NOMO-1 treated with dmso at 0.1 percent for 144 hours (cell line): Measurements from ENCODE around the gene GLB1L.

Source experiments
- DNase-seq: peaks from one replicate; lab custom pipeline; 2025; ENCODE audit not compliant: unreplicated experiment; lab: John Stamatoyannopoulos, UW

The GLB1L gene

DNA sequence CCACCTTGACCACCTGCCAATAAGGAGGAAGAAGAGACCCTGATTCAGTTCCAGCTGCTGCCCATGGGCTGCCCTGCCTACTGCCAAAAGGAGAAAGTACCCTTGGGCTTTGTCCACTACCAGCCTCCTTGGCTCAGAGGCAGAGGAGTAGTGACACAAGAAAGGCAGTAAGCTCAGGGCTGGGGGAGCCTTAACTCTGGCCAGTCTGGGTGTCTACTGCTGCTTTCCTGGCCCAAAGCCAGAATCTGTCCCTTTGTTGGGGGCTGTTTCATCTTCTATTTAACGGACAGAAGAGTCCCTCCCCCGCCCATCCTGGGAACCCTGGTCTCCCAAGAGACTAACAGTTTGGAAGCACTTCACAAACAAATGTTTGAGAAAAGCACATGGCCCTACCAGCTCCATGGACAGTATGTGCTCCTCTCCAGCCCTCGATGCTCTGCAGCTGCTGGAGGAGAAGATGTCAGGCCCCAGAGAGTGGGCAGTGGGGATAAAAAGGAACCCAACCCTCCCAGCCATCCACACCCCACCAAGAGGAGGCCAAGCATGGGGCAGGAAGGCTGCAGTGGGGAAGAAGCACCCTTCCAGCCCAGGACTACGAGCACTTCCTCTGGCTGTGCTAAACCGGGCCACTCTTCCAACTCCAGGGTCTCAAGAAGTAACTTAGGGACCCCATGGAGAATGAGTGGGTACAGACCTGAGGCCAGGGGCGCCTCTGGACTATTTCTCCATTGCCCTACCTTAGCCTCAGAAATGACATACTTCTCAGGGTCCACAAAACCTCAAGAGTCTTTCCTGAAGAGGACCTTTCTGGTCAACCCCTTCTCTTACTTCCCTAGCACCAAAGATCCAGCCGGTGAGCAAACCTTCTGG is 17.0 kb downstream of the GLB1L start:
- no peak for DNase-seq

DNA sequence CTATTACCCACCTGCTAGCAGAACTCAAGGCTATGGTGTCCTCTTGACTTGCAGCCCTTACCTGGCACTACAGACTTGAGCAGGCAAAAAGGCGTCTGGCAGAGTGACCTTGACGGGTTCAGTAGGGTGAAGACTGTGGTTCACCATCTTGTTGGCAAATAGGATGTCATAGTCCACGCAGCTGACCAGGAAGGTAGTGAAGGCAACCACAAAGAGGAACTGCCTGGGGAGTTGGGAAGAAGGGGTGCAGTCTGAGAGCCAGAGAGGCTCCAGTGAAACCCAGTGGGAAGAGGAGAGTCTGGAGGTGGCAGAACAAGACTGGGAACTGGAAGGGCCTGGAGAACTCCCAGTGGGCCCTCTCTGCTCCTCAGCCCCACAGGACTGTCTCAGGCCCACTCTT is 19.9 kb downstream of the GLB1L start:
- peak; percentile 70 for DNase-seq

DNA sequence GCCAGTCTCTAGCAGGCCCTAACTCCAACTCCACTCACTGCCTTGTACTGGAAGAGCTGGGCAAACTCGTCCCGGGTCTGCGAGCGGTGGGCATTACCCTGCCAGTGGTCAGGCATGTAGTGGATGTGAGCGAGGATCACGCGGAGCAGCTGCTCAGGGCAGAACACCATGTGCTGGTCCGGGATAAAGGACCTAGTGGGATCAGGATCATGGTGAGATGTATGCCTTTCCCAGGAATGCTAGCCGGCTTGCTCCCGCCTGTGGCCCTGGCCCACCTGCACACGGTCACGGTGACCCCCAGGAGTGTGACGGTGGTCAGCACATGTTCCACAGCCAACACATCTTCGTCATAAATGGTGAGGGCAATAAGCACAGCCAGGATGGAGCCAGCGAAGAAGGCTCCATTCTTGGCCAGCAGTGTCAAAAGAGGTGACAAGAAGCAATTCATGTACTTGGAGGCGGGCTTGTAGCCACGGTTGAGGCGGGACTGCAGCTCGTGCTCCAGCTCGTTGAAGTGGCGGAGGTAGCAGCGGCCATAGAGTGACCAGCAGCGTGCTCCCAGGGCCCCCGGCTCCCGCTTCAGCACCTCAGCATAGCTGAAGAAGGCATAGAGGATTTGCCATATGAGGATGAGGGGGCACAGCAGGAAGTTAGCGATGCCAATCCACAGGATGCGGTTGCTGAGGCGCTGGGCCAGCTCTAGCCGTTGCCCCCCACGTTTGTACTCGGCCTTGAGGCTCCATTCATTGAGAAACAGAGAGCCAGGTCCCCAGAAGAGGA is 21.2 kb downstream of the GLB1L start:
- DNase-seq: no peak

DNA sequence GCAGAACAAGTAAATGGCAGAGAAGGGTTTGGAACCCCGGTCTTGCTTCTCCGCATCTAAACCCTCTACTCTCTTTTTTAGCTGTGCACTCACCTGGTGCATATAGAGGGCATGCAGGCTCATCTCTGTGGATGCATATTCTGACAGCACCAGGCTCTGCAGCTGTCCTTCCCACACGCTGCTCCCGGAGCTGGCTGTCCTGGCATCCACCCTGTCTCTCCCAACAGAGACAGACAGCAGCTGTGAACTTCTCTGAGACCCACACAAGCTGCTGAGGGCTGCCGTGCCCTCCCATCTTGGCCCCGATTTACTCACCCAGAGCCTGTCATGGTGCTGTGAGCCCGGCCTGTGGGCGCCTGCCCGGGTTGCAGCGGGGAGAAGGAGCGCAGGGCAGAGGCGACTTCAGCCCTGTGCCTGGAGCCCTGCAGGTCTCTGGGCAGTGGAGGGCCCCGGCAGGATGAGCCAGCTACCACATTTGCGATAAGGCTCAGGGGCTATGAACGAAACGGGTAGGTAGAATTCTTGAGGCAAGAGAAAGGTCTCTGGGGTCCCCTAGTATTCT is 23.2 kb downstream of the GLB1L start:
- DNase-seq: no peak

DNA sequence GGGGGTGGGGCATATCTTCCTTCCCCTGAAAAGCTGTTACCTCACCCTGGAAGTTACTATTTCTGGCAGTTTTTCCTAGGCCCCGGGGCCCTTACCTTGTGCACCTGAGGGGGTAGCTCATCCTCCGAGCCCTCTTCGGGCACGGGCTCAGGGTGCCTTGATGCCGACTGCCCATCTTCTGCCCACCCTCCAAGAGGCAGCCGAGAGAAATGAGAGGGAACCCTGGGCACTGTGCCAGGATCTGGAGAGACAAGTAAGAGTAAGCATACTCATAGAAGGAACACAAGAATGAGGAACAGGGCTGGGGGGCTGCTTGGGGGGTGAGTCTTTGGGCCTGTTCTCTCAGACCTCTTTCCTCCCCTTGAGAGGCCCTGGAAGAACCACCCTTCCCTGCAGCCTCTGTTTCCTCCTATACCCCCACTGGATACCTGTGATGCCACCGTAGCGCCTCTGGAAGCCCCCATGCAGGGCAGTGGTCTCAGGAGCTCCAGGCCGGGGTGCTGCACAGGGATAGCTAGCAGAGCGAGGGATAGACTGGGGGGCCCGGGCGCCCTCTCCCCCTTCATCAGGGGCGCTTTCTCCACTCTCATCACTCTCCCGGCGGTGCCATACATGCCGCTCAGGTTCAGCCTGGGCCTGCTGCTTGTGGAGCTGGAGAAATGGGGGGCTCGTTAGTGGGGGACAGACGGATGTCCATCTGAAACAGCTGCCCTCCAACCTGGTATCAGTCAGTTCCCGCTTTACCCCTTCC is 24.4 kb downstream of the GLB1L start:
- no peak for DNase-seq

DNA sequence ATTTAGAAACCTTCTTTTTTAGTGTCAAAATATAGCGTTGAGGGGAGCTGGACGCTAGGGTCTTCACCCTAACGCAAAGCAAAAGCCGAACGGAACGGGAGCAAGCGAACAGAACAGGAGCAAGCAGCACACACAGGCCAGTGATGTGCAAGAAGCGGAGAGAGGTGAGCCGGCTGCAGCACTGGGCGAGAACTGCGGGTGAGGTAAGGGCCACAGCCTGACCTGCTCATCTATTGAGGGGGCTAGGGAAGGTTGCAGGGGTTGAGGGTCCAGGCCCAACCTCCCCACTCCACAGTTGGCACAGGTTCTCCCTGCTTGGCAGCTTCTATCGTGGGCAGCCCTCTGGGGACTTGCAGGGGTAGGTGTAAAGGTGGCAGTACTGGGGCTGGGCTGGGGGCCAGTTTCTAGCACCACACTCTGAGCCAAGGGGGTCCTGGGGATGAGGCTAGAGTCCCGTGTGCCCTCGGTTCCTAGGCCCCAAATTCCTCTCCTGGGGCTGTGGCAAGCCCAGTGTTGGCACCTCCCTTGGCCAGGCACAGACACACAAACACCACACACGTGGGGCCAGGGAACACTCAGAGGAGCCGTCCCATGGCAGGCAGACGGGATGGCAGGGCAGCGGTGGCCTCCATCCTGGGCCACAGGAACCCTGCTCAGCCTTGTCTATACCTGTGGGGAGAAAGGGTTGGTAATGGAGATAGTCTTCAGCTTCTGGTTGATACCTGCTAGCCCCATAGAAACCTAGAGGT is 25.3 kb downstream of the GLB1L start:
- DNase-seq: no peak

DNA sequence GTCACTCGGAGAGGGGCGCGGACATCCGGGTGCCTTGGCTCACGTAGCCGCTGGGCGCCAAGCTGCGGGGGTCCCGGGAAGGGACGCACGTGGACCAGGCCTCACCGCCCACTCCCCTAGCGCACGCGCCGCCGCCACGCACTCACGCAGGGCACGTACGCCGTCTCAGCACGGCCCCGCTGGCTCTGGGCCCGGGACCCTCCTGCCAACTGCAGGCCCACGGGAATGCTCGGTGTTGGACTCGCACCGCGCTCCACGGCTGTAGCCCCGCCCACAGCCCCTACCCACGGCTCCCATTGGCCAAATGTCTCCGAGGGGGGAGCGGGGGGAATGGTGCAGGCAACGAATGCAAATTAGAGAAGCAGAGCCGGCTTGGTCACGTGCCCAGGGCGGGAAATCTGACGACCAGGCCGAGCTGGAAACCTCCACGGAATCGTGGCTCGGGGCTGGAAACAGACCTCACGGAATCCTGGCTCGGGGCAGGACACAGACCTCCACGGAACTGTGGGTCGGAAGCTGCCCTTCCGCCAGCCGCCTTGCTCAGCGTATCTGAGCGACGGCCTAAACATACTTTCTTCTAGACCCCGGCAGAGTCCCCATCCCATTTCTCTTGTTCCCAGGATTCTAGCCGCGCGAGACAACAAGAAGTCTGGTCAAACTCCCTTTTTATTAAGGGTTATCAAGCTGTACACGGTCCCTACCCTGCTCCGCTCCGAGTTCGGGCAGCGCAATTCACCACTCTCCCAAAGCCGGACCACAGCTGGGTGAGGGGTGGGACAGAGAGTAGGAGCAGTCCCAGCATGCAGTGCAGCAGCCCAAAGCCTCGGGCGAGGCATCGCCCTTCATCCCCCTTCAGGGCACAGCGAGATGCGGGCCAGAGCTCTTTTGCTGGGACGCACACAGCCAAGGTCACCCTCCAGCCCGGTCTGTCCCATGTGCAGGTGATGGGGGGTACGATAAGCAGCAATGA is 26.2 kb downstream of the GLB1L start, which contains the start of gene ABCB6:
ABCB6 (minus strand) TSS at position 227 of the 970 bp plus-strand sequence. CDS start 285 bp downstream, outside the sequence.
- no peak for DNase-seq

DNA sequence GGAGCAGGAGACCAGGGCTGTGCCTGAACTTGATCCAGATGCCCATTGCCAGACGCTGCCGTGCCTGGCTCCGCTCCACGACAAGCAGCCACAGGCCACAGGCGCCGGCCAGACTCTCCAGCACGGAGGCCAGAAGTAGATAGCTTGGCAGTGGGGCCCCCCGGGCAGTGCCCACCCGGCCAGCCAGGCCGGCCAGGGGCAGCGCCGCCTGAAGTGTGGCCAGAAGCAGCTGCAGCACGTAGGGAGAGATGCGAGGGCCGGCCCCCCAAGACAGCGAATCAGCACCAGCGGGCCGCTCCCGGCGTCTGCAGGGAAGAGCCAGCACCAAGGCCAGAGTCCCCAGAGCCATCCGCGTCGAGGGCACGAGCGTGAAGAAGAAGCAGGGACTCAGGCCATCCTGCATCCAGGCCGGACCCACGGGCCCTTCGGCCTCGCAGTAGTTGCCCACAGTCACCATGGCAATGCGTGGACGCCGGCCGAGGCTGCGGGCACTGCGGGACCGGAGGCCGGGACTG is 27.0 kb downstream of the GLB1L start:
- DNase-seq: no peak

DNA sequence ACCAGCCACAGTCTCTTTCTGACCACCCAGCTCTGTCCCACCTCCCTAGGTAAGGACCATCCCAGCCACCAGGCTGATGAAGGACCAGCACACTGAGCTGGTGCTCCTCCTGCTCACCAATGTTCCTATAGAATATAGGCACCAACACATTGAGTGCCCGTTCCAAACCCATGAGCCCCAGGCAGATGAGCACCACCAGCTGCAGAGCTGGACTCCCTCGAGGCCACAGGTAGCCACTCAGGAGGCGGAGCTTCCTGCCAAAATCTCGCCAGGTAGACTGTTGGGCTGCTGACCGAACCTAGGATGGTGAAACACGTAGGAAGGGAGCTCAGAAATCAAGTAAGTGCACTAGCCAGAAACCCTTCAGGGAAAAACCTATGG is 28.7 kb downstream of the GLB1L start:
- DNase-seq: no peak

DNA sequence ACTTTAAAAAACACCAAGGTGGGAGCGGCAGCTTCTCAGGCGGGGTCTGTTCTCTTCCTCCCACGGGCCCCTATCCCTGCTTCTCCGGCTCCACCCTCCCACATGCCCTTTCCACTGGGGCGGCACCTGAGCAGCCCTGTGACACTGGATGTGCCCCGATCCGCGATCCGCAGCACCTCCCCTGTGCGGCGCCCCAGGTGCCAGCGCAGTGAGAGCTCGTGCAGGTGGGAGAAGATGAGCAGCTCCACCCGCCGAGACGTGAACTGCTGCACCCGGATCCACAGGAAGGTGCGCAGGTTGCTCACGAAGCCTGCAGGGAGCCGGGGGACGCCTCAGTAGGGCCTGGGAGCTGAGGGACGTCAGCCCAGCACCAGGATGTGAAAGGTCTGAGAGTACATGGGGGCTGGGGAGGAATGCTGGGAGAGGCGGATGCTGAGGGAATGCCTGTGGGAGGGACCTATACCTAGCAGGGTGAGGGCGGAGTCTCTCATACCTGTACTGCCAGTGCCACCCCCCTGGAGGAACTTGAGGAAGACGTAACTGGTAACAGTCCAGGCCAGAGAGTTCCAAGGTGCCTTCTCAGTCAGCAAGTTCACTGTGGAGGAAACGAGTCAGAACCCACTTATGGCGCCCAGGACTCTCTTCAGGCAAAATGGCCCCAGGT is 29.2 kb downstream of the GLB1L start:
- DNase-seq: no peak

DNA sequence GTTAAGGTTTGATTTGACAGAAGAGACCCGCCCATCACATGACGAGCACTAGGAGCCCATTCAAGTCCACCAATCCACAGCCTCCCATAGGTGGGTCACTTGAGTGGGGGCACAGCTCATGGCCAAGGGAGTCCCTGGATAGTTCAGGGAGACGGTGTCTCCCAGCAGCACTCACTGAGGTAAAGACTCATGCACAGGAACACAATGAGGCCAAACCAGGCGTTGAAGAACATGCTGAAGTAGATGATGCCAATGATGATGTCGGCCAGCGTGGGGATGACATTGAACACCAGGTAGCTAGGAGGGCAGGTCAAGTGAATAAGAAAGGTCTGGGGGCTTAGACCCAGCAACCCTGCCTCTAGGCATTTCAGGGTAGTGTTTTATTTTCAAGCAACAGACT is 30.5 kb downstream of the GLB1L start:
- no peak for DNase-seq

DNA sequence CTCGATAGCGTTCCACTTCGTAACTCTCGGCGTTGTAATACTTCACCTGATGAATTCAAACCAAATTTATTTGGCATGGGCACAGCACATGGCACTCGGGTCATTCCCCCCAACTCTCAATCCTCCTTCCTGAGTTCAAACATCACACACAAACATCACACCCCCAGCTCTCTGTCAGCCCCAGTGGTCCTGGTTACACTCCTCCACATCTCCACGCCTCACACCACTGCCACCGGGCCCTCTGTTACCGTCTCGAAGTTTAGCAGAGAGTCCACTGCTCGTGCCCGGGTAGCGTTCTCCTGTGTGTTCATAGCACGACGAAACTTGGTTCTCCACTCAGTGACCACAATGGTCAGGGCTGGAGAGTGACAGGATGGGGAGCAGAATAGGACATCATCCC is 31.1 kb downstream of the GLB1L start:
- no peak for DNase-seq

DNA sequence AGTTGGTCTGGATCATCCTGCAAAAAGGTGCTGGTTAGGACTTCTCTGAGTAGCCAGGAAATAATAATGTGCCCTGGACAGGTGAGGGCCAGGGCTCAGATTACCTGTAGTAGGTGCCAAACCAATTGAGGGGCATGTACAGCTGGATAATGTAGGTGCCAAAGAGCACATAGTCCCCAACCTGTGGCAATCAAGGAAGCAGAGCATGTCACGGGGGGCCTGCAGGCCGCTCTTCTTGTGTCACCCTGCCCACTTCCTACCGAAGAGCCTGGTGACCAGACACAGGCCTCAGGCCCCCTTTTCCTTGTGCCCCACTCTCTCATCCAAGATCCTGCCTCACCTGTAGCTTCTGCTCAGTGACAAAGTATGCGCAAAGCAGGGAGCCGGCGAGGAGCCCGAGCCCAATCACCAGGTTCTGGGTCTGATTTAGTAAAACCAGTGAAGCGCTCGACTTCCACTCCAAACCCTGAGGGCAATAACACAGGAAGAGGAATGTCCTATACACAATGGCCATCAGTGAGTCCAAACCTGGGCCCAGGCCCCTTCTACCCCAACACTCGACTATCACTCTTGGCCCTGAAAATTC is 31.7 kb downstream of the GLB1L start:
- DNase-seq: no peak

DNA sequence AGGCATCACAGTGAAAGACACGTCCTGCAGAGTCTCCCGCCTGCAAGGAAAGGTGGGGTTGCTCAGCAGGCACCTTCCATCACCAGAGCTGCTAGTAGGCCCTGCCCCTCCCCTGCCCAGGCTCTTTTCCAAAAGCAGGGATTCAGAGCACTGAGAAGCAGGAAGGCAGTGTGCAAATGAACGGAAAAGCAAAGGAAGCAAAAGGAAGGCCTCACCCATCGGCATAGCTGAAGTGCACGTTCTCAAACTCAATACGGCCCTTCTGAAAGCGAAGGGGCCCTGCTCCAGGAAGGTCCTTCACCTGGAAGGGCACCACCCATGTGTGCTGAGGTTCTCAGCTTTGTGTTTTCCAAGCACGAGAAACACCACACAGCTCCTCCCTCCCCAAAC is 32.2 kb downstream of the GLB1L start:
- DNase-seq: no peak

DNA sequence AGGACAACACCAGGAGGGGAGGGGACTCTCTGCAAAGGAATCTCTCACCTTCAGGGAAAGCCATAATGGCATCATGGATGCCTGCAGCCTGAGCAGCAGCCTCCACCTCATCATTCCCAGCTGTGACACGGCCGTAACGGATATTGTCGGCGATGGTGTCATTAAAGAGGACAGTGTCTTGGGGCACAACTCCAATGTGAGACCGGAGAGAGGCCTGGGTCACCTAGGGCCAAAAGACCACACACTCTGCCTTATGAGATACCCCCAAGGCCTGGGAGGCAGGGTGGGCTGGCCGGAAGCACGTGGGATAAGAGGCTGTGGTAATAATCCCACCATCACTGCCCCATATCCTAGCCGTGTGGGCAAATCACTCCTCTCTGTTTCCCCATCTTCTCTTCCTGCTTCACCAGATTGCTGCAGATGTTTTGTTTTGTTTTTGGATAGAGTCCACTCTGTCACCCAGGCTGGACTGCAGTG is 34.3 kb downstream of the GLB1L start:
- no peak for DNase-seq

DNA sequence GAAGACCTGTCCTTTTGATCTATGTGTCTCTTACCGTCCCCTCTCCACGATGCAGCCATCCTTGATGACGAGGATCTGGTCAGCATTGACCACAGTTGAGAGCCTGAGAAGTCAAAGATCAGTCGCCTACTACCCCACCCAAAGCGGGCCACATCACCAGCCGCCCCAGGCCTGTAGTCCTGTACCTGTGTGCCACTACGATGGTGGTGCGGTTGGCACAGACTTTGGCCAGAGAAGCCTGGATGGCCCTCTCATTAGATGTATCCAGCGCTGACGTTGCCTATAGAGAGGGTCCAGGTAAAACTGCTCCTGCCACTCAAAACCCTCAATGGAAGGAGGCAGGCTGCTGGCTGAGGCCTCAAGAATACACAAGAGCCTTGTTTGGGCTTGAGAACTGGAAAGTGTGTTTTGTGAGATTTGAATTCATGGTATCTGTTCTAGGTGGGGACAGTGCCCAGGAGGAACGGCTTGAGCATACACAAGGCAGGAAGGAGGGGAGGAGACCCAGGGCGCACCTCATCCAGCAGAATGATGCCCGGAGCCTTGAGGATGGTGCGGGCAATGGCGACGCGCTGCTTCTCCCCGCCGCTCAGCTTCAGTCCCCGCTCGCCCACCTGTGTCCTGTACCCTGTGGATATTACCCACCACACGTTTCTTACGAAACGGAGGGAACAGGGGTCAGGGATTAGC is 34.9 kb downstream of the GLB1L start:
- no peak for DNase-seq
